Panc1 (cell line): ENCODE measurements around the gene TMEM242. TPM values are rescaled to one million over a fixed set of nuclear protein-coding genes. Genes with fewer than 3 reads are reported as not detected.

Source experiments
- ATAC-seq: fragments of 200-7000 bp; cut with Tn5 transposase; 2 replicates; pipeline ENCODE4 v1.9.1; 2020; ENCODE audit warnings: mild to moderate bottlenecking, moderate library complexity
- BruUV-seq: library from RNA; stranded (reverse); fragments of 400-500 nt; replicated peaks from 2 replicates; lab custom pipeline; 2021; lab: Mats Ljungman, UMichigan
- CTCF ChIA-PET: fragments of 300-600 bp; sonication (Branson Sonifier 250); formaldehyde crosslinking; loops from one replicate; lab custom pipeline; 2022; ENCODE audit warnings: antibody characterized with exemption; lab: Charles Lee
- POLR2A ChIA-PET: fragments of 300-600 bp; sonication (Branson Sonifier 250); formaldehyde crosslinking; loops from one replicate; lab custom pipeline; 2022; ENCODE audit warnings: antibody characterized with exemption; lab: Charles Lee
- DNase-seq: peaks from one replicate; pipeline ENCODE4 v3.0.0-alpha.2; 2010; ENCODE audit warnings: low read depth, low spot score
- H3K27ac ChIP-seq: 2 replicates; pipeline ENCODE4 v1.5.1; 2011; ENCODE audit warnings: mild to moderate bottlenecking, low read length, inconsistent platforms
- H3K27me3 ChIP-seq: fragments of 200-500 bp; sonication (Bioruptor generic); 2 replicates; pipeline ENCODE4 v1.6.0; 2014; ENCODE audit warnings: low read length, inconsistent platforms; ENCODE audit not compliant: control insufficient read depth, insufficient read depth
- H3K36me3 ChIP-seq: fragments of 200-500 bp; sonication (Bioruptor generic); 2 replicates; pipeline ENCODE4 v1.5.1; 2014; ENCODE audit warnings: inconsistent platforms, mild to moderate bottlenecking, low read length, moderate library complexity; ENCODE audit not compliant: control insufficient read depth, insufficient read depth
- H3K4me1 ChIP-seq: 2 replicates; pipeline ENCODE4 v1.5.1; 2011; ENCODE audit warnings: inconsistent platforms, mild to moderate bottlenecking, low read length, moderate library complexity; ENCODE audit not compliant: control insufficient read depth, insufficient read depth
- H3K4me3 ChIP-seq, 2 experiments: 2 replicates each; pipeline ENCODE4 v1.5.1; 2011 to 2012; ENCODE audit warnings: low read depth in 2 of 2, low read length in 2 of 2, mild to moderate bottlenecking in 2 of 2, inconsistent platforms in 1 of 2, moderate library complexity in 1 of 2
- H3K9me3 ChIP-seq: fragments of 200-500 bp; sonication (Bioruptor generic); 2 replicates; pipeline ENCODE4 v1.5.1; 2014; ENCODE audit warnings: low read depth, mild to moderate bottlenecking, inconsistent platforms, low read length, moderate library complexity; ENCODE audit not compliant: control insufficient read depth, insufficient read depth
- CTCF ChIP-seq: fragments of 450-650 bp; IDR thresholded peaks from 2 replicates; pipeline ENCODE4 v1.5.1; 2017; ENCODE audit warnings: mild to moderate bottlenecking
- POLR2AphosphoS5 ChIP-seq: IDR thresholded peaks from 2 replicates; pipeline ENCODE4 v1.6.1; 2012; ENCODE audit warnings: mild to moderate bottlenecking, low read depth, low read length, moderate library complexity
- SIN3A ChIP-seq: IDR thresholded peaks from 2 replicates; pipeline ENCODE4 v1.6.1; 2012; ENCODE audit warnings: low read depth, mild to moderate bottlenecking, low read length, moderate library complexity, borderline replicate concordance; ENCODE audit not compliant: insufficient read depth
- TCF7L2 ChIP-seq: IDR thresholded peaks from 2 replicates; pipeline ENCODE4 v1.6.1; 2011; ENCODE audit warnings: mild to moderate bottlenecking, low read depth, low read length, inconsistent platforms
- in situ Hi-C: cut with HindIII; loops from 2 replicates; pipeline ENCODE4 v1.10.0; 2016; ENCODE audit warnings: low sequenced_read_pairs, low pct_unique_long_range_greater_than_20kb
- intact Hi-C: fragments of 100-400 bp; cut with micrococcal nuclease; formaldehyde crosslinking; loops from one replicate; pipeline ENCODE4 v1.10.0; 2022; ENCODE audit not compliant: unreplicated experiment
- total RNA-seq: library from RNA; stranded (reverse); gene quantifications from one replicate; pipeline ENCODE4 v1.2.1, GENCODE V29; 2021; ENCODE audit not compliant: unreplicated experiment
- TF ChIP-seq, protein P1 (sequence below), 2 experiments: IDR thresholded peaks; 2 replicates each; pipeline ENCODE4 v1.6.1; 2011 to 2012; ENCODE audit warnings: low read depth in 2 of 2, control low read depth in 1 of 2, low read length in 1 of 2, mild to moderate bottlenecking in 1 of 2, moderate library complexity in 1 of 2; ENCODE audit not compliant: insufficient read depth in 1 of 2

The TMEM242 gene
- total RNA-seq, 1 experiment from 2014 or later, result 6.8 TPM

DNA sequence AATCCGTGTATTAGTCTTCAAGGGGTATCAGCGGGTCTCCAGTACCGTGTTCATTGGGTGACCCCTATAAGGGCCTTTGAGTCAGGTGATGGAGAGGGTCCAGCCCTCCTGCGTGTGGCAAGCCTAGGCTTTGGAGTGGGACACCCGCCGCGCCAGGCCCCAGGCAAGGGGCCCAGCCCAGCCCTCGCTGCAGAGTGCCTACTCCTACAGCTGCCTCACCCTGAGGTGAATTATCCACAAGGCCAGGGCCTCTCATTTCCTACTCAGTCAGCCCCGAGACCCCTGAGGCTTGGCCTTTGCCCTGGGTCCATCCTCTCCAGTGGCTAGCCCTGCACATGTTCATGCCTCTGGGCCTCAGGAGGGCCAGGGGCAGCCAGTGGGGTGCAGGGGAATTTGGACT, 45.1 kb downstream of the TMEM242 start:
- Histone ChIP-seq H3K4me1 (peaks cover 5% of the 10 kb centered on the region), H3K27ac (no peak overlapping the region), H3K4me3 (no peak overlapping the region), H3K9me3 (no peaks in the 10 kb centered on the region), H3K27me3 (no peaks in the 10 kb centered on the region), H3K36me3 (no peaks in the 10 kb centered on the region; the same call in 1 of the 2 replicates)
- ChIA-PET CTCF (no interaction called here), POLR2A (no interaction called here)
- DNase-seq, result no peak
- in situ Hi-C loops (no loop called here), intact Hi-C loops (no loop called here)
- TF ChIP-seq, protein P1, sequence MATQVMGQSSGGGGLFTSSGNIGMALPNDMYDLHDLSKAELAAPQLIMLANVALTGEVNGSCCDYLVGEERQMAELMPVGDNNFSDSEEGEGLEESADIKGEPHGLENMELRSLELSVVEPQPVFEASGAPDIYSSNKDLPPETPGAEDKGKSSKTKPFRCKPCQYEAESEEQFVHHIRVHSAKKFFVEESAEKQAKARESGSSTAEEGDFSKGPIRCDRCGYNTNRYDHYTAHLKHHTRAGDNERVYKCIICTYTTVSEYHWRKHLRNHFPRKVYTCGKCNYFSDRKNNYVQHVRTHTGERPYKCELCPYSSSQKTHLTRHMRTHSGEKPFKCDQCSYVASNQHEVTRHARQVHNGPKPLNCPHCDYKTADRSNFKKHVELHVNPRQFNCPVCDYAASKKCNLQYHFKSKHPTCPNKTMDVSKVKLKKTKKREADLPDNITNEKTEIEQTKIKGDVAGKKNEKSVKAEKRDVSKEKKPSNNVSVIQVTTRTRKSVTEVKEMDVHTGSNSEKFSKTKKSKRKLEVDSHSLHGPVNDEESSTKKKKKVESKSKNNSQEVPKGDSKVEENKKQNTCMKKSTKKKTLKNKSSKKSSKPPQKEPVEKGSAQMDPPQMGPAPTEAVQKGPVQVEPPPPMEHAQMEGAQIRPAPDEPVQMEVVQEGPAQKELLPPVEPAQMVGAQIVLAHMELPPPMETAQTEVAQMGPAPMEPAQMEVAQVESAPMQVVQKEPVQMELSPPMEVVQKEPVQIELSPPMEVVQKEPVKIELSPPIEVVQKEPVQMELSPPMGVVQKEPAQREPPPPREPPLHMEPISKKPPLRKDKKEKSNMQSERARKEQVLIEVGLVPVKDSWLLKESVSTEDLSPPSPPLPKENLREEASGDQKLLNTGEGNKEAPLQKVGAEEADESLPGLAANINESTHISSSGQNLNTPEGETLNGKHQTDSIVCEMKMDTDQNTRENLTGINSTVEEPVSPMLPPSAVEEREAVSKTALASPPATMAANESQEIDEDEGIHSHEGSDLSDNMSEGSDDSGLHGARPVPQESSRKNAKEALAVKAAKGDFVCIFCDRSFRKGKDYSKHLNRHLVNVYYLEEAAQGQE (IDR thresholded peaks at IDR 0.05; ENCODE audit: insufficient read depth in 1 of 2, low read depth in 2 of 2, low read length in 1 of 2), result no peak
- TF ChIP-seq TCF7L2 (no peak), CTCF (no peak), SIN3A (no peak), POLR2AphosphoS5 (no peak)
- BruUV-seq, result no TSS peak
- no peak for ATAC-seq

GRCh38 chr6:157276731-157277130, 46.6 kb downstream of the TMEM242 start:
- Histone ChIP-seq H3K27ac (no peak overlapping the region), H3K27me3 (no peaks in the 10 kb centered on the region), H3K36me3 (no peaks in the 10 kb centered on the region; the same call in 1 of the 2 replicates), H3K4me1 (peaks cover 5% of the 10 kb centered on the region), H3K4me3 (no peak overlapping the region), H3K9me3 (no peaks in the 10 kb centered on the region)
- in situ Hi-C loops, result no loop called here
- no TSS peak for BruUV-seq
- intact Hi-C loops, result no loop called here
- no peak for DNase-seq
- ATAC-seq, result no peak
- no peak for TF ChIP-seq CTCF
- TF ChIP-seq SIN3A, result no peak
- no peak for TF ChIP-seq TCF7L2
- TF ChIP-seq, protein P1 (IDR thresholded peaks at IDR 0.05; ENCODE audit: insufficient read depth in 1 of 2, low read depth in 2 of 2, low read length in 1 of 2), result no peak
- TF ChIP-seq POLR2AphosphoS5, result no peak
- CTCF ChIA-PET, result no interaction called here
- POLR2A ChIA-PET, result no interaction called here
